Hematopoietic multipotent progenitor cell treated with erythropoietin and hydrocortisone succinate and interleukin-3 and kit ligand, for 4 days (in vitro differentiated cells): ENCODE data around the gene TRIM37.
"Not testable (repeated sequence)": the region's sequence is repeated elsewhere in the genome, so short reads cannot be mapped to it uniquely, and the experiment has no call there.

ENCODE experiments used
- DNase-seq: peaks from one replicate; pipeline ENCODE4 v3.0.0-alpha.2; 2015

Gene TRIM37

DNA sequence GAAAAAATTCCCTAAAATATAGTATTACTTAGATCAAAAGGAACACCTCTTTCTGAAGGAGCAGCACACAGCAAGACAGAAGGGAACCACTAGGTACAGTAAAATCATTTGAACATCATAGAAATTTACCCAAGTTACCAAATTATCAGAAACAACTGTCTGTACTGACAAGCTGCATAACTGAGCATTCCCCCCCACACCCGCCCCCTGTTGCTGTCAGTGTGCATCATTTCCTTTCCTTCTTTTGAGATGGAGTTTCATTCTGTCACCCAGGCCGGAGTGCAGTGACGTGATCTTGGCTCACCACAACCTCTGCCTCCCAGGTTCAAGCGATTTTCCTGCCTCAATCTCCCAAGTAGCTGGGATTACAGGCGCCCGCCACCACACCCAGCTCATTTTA lies 120.7 kb downstream of the TRIM37 start:
- DNase-seq = no peak

DNA sequence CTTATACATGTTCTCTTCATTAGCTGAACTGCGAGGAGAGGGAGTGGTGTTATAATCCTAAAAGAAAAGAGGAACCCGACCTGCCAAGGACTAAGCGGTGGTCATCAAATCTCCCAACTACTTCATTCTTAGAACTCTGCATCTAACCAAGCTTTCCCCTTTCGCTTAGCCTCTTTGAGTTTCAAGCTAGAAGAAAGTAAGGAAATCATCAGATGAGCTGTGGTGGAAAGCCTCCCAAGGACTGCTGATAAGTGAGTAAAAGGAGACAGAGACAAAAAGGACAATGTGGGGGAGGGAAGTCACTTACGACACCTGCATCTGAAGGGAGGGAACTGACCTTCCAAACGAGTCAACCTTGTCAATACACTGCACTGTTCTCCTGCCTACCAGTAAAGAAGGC lies 121.3 kb downstream of the TRIM37 start:
- DNase-seq = peak; percentile 31

DNA sequence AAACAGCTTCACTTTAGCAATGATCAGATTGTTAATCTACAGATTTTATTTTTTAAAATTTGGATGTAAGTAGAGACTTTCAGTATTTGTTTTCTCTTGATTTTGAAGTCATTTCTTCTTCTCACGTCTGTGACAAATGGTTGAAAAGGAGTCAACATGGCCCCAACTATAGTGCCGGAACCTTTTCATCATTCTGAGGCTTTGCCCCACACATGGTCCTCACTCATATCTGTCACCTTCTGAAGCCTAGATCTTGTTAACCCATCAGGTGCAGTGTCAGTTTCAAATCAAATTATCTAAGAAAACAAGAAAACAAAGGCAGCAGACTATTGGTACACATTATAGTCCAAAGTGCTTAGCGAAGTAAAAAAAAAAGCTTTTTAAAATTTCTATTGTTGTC lies 124.1 kb downstream of the TRIM37 start:
- no peak for DNase-seq

DNA sequence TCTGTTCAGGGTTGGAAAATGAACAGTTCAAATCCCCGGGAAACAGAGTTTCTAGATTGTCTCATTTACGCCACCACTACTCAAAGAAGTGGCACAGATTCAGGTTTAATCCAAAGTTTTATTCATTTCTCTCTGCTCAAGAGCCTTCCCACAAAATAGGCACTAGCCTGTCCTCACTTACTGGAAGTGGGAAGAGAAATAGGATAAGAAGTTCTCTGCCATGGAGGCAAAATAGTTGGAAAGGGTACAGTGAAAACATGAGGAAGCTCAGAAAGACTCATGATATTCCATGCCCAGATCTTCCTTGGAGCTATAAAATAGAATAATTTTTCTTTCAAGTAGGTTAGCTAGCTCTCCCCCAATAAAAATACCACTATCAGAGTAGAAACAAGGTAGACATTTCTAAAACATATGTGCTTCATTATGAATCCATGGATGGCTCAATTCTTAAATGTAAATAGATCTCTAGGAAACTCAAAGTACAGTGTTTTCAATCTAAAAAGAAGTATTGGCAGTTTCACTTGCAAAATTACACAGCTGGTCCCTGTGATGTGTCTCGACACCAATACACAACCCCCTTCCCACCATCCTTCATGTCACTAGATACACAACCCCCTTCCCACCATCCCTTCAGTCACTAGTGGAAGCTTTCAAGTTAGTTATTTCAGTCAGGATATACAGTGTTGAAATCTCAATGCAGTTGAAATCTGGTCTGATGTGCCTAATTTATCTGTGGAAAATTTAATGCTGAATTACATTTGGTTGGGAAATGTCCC lies 125.8 kb downstream of the TRIM37 start:
- no peak for DNase-seq

DNA sequence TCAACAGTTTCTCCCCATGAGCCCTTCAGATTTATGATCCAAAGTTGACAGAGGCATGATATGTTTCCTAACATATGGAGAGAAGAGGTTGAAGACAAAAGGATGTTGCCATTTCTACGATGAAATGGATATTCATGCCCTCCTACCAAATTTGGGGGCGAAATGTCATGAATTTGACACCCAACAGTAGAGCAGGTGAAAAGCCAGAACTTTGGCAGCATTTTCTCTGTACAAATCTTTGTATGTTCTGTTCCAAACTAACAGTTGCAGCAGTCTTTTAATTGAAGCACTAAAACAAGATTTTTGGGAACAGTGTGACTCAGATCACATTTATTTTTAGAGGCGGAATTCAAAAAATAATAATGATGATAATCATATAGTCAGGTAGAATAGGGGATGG lies 130.1 kb downstream of the TRIM37 start:
- no peak for DNase-seq

DNA sequence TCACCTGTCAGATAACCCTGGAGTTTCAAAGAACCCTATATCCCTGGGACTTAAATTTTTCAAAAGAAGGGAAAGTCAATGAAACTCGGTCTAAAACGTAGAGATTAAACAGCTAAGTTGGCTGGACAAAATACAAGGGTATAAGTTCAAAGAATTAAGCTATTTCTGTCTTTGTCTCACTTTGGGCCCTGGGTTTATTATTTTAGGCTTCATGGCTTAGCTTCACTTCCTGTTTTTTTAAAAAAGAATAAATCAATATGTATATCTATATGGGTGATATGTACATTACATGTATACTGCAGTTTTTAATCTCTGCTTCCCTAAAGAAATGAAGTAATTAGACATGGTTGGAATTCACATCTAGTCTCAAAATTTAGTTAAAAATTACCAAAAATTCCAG lies 132.3 kb downstream of the TRIM37 start:
- DNase-seq = no peak

DNA sequence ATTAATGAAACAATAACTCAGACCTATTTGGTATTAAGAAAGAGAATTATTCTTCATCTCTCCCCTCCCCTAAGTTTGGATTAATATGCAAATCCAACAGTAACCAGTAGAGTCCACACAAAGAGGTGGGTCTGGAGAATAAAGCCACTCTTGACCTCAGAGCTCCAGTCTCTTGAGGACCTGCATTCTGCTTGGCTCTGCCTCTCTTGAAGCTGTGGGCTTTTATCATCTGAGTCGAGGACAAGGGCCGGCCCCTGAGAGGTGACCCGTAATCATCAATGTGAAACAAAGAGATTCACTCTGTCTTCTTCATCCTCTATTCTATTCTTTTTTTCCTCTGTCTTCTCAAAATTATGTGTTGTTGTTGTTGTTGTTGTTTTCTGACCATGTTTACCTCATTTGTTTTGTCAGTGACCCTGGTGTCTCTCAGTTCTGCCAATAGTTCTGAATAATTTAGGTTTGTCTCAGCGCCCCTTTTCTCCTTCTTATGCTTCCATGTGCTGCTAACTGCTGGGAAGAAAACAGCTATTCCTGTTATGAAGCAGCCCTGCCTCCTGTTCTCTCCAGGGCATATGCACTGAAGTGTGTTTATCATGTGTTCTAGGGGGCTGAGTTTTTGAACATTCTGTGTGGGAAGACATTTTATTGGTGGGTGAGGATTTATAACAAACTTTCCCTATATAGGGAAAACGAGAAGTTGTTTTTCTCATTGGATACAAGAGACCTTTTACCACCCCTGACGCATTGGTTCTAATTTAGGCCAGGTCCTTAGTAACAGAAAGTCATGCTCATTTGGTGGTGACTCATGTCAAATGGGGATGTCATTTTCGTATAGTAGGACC lies 135.8 kb downstream of the TRIM37 start:
- DNase-seq = no peak

DNA sequence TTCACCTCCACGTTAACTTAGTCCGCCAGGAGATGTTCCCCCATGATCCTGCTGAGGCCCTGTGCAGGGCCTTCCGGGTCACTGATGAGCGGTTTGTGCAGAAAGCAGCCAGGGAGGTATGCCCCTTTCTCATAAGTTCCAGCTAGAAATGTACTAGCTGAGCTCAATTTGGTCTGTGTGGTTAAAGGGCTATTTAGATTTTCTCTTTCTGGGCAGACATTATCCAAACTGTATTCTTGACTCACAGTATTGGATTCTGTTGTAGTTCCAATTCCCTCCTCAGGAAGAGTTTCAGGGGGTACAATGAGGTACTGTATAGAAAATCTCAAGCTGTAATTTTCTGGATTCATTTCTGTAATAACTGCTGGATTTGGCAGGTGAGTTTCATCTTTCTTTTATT lies 137.1 kb downstream of the TRIM37 start:
- no peak for DNase-seq

DNA sequence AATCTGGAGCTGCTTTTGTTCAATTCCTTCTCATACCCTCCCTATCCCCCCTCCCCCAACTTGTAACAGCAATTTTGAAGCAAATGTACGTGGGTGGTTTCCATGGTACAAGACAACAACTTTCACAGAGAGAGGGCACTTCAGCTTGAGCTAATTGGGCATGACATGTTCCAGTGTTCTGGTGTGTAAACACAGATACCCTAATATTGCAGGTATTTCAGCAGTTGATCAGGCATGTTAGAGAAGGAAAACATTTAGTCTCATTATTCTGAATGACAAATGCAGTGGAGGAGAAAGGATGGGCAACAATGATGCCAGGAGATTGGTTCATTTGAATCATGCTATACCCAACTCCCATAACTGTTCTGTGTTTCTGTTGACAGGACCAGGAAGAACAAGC lies 137.5 kb downstream of the TRIM37 start:
- DNase-seq = no peak

DNA sequence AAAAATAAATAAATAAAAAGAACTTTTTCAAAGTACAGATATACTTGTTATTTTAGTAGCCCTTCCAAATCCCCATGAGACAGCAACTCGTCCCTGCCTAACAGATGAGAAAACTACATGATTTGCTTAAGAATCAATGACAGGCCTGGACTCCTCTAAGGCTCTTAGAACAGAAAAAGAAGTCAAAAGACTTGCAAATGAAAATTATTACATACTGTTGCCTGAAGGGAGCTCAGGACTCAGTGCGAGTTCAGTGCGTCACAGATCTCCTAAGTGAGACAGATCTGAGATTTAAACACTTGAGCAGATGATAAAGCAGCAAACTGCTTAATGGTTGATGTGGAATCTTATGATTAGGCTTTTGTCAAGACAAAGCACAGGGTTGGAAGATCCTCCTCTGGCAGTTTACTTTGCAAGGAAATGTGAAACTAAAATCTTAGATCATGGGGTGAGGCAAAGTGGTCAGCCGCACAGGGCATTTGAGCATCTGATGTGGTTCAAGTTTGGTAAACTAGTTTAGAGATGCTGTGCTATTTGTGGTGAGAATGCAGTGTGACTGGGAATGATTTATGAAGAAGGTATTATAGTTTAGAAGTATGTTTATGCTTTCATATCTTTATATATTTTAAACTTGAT lies 138.1 kb downstream of the TRIM37 start:
- no peak for DNase-seq

DNA sequence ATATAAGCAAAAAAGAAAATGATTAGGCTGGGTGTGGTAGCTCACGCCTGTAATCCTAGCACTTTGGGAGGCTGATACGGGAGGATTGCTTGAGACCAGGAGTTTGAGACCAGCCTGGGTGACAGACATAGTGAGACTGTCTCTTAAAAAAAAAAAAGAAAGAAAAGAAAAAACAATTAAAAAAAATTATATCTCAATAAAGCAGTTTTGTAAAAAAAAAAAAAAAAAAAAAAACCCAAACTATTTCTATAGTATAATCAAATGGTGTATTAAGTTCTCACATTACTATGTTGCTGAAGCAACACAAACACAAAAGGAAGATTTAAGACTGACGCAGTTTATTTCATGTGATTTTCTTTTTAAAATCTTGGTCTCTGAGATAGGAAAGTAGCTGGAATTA lies 140.5 kb downstream of the TRIM37 start:
- DNase-seq = no peak

DNA sequence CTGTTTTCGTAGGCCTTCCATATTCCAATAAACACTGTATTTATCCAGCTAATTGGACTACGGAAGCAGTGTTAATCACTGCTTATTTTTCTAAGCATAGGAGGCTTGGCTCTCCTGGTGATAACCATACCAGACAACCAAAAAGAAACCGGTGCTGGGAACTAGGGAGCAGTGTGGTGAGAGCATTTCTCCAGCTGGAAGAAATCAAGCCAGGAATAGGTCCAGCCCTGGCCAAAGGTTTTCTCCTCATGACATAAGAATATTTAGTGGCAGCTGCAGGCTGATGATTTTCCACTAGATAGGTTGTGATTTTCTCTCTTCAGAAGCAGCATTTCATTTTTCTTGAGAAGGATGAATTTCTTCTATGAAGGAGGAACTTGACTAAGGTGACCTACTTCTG lies 141.5 kb downstream of the TRIM37 start:
- no peak for DNase-seq

DNA sequence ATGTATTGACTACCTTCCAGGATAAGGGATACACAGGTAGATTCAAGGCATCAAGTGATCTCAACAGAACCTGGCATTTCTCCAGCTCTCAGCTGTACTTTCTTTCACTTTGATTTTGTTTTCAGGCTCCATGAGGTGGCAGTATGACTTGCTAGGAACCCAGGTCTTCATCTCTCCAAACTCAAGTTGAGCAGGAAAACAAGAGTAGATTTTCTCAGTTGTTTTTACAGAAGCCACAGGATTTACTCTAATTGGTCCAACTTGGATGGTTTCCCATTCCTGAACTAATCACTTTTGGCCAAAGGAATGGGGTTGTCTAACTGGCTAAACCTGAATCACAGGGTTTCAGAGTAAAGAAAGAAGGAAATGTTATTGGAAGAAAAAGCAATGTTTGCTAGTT lies 146.6 kb downstream of the TRIM37 start:
- peak; percentile 55 for DNase-seq

DNA sequence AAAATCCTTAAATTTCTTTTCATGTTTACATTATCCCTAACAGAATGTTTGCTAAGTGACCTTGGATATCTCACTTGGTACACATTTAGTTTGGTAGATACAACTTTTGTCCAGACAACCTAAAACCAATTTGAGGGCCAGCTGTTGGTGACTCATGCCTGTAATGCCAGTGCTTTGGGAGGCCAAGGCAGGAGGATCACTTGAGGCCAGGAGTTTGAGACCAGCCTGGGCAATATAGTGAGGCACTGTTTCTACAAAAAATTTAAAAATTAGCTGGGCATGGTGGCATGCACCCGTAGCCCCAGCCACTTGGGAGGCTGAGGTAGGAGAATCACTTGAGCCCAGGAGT lies 149.0 kb downstream of the TRIM37 start:
- DNase-seq = not testable (repeated sequence)

DNA sequence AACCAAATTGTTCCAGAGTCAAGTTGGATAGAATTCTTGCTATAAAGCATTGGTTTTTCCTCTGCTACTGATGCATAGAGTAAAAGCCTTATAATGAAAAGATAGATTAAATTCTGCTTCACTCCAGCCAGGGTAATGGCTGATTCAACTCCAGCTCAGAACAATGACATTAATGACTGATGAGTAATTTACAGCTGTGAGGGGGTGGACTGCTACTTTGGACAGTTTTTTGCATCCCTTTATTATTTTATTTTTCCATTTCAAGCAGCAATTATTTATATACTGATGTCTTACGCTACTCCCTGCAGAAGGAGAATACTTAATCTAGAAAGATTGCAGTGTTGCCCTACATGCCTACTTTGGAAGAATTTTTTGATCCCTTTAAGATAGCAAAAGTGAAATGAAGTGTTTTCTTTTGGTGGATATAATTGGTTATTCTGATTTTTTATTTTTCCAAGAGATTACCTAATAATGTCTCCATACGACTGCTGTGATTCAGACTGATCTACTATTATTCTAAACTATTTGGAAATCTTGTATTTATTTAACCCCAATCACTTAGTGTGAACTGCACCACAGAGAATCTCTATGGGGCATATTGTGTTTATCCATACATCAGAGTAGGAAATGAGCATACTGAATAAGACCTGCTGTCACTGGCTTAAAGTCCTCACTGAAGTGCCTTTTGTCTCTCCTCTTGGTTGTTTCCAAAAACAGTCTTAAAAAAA lies 149.5 kb downstream of the TRIM37 start:
- no peak for DNase-seq

DNA sequence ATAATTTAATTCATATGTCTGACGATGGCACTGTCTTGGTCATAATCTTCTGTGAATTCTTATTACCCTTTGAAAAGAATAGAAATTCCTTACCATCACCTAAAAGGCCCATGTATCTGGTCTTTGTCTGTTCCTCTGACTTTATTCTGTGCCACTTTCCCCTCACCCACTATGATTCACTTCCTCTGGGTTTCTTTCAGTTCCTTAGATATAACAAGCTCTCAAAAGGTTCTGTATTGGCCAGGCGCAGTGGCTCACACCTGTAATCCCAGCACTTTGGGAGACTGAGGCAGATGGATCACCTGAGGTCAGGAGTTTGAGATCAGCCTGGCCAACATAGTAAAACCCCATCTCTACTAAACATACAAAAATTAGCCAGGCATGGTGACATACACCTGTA lies 152.3 kb downstream of the TRIM37 start:
- DNase-seq = not testable (repeated sequence)

DNA sequence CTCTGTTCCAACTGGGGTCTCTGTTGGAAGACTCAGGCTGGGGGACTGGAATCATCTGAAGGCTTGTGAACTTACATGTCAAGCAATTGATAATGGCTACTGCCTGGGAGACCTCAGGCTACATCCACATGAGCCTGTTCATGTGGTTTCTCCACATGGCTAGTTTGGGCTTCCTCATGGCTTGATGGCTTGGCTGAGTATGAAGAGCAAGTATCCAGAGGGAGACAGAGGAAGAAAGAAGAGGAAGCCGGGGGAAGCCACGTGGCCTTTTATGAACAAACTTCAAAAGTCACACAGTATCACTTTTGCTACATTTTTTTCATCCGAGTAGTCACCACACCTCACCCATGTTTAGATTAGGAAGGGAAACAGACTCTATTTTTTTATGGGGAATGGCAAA lies 158.9 kb downstream of the TRIM37 start:
- no peak for DNase-seq

DNA sequence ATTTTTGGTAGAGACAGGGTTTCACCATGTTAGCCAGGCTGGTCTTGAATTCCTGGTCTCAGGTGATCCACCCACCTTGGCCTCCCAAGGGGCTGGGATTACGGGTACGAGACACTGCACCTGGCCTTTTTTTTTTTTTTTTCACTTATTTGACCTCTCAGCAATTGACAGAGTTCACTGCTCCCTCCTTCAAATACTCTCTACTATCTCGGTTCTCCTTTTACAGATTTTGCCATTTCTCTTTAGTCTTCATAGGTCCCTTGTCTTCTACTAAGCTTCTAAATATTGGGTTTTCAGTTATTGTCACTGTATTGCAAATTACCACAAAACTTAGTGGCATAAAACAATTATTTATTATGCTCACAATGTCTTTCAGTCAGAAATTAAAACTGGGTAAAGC lies 159.3 kb downstream of the TRIM37 start:
- DNase-seq = no peak

DNA sequence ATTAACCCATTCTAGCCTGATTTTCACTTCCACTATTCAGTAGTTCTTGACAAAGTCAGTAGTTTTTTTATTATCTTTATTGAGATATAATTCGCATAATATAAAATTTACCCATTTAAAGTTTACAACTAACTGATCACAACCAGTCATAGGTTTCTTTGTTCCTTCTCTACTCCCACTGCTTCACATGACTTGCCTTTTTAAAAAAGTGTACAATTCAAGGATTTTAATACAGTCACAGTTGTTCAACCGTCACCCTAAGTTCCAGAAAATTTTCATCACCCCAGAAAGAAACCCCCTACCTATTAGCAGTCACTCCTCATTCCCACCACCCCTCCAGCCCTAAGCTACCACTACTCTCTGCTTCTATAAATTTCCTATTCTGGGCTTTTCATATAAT lies 162.5 kb downstream of the TRIM37 start:
- DNase-seq = no peak

DNA sequence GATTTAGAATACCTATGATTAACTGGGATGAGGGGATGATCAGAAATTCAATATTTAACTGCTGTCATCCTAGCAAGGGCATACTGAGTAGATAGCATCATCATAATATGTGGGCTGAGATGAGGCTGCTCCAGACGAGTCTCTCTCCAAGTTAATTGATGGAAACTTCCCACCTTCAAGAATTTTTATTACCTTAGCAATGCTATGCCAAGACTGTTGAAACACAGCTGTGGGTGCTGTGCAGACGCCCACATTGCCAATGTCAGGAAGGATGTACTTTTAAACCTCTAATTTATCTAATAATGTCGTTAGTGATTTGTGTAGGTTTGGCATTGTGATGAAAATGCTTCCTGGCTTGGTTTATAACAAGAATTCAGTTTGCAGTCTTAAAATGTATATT lies 170.4 kb downstream of the TRIM37 start:
- no peak for DNase-seq

DNA sequence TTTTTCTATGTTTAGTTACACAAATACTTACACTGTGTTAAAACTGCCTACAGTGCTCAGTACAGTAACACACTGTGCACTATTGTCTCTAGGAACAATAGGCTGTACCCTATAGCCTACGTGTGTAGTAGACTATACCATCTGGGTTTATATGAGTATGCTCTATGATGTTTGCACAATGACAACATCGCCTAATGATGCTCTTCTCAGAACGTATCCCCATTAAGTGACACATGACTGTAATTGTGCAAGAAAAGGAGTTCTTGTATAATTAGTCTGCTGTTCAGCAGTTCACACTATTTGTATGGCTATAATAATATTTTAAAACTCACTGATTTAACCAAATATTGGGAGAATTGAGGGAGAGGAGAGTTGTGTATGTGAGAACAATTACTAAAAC lies 173.7 kb downstream of the TRIM37 start:
- no peak for DNase-seq
